ENCODE data around the gene ZBTB38. TPM values are rescaled to one million over a fixed set of nuclear protein-coding genes. Genes with fewer than 3 reads are reported as not detected.

Gene ZBTB38
- polyA plus RNA-seq, 1 donor from 2014 or later = 18.7 TPM

- Histone ChIP-seq H3K4me3 (ENCODE audit: low read length) (no peak overlapping the region), H2AFZ (ENCODE audit: low read depth, low read length) (no peak overlapping the region), H3F3A (ENCODE audit: insufficient read depth, low read length, poor library complexity, severe bottlenecking) (no peaks in the 10 kb centered on the region), H3K27ac (ENCODE audit: low read length) (no peak overlapping the region), H3K36me3 (ENCODE audit: insufficient read depth, low read length) (no peaks in the 10 kb centered on the region), H3K9ac (ENCODE audit: low read length) (no peak overlapping the region), H3K9me3 (ENCODE audit: low read length) (no peaks in the 10 kb centered on the region), H3K79me2 (replicated peaks; ENCODE audit: insufficient read depth, low read length) (no peaks in the 10 kb centered on the region), H3K9me2 (ENCODE audit: insufficient read depth, low read length) (no peaks in the 10 kb centered on the region), H3K4me2 (ENCODE audit: low read length) (no peak overlapping the region), H3K27me3 (ENCODE audit: insufficient read depth, low read depth, low read length) (no peaks in the 10 kb centered on the region), H4K20me1 (ENCODE audit: insufficient read depth) (no peaks in the 10 kb centered on the region)
- TF ChIP-seq, protein P1, sequence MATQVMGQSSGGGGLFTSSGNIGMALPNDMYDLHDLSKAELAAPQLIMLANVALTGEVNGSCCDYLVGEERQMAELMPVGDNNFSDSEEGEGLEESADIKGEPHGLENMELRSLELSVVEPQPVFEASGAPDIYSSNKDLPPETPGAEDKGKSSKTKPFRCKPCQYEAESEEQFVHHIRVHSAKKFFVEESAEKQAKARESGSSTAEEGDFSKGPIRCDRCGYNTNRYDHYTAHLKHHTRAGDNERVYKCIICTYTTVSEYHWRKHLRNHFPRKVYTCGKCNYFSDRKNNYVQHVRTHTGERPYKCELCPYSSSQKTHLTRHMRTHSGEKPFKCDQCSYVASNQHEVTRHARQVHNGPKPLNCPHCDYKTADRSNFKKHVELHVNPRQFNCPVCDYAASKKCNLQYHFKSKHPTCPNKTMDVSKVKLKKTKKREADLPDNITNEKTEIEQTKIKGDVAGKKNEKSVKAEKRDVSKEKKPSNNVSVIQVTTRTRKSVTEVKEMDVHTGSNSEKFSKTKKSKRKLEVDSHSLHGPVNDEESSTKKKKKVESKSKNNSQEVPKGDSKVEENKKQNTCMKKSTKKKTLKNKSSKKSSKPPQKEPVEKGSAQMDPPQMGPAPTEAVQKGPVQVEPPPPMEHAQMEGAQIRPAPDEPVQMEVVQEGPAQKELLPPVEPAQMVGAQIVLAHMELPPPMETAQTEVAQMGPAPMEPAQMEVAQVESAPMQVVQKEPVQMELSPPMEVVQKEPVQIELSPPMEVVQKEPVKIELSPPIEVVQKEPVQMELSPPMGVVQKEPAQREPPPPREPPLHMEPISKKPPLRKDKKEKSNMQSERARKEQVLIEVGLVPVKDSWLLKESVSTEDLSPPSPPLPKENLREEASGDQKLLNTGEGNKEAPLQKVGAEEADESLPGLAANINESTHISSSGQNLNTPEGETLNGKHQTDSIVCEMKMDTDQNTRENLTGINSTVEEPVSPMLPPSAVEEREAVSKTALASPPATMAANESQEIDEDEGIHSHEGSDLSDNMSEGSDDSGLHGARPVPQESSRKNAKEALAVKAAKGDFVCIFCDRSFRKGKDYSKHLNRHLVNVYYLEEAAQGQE (IDR thresholded peaks at IDR 0.05; ENCODE audit: borderline replicate concordance) = no peak
- TF ChIP-seq SMC3 (conservative IDR thresholded peaks at IDR 0.05; ENCODE audit: poor library complexity) = no peak
- TF ChIP-seq EP300 (conservative IDR thresholded peaks at IDR 0.05; ENCODE audit: poor library complexity, severe bottlenecking) = no peak
- no peak for TF ChIP-seq TAF1 (IDR thresholded peaks at IDR 0.05; ENCODE audit: low read depth)
- no peak for TF ChIP-seq EZH2 (IDR thresholded peaks at IDR 0.05; ENCODE audit: borderline replicate concordance, insufficient read depth, low read length, poor library complexity, severe bottlenecking)
- no peak for TF ChIP-seq CTCF (IDR thresholded peaks at IDR 0.05; ENCODE audit: poor library complexity, severe bottlenecking)
- no peak for TF ChIP-seq RAD21 (conservative IDR thresholded peaks at IDR 0.05)
- TF ChIP-seq MXI1 (conservative IDR thresholded peaks at IDR 0.05; ENCODE audit: poor library complexity, severe bottlenecking) = no peak
- no peak for TF ChIP-seq POLR2AphosphoS5 (IDR thresholded peaks at IDR 0.05)
These were observed 47.8 kb upstream of the ZBTB38 start for GRCh38 chr3:141320399-141321108.

DNA sequence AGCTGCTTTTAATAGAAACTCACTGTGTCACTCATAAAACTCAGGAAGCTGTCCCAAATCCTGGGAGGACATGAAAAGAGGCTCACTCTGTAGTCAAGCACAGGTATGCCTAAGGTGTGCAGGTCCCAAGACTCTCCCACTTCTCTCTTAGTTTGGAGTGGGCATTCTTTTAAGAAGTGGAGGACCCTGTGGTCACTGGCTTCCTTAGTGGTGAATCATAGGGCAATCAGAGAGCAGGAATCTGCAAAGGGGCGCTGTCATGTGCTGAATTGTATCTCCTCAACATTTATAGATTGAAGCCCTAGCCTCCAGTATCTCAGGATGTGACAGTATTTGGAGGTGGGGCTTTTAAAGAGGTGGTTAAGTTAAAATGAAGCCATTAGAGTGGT is 47.2 kb upstream of the ZBTB38 start:
- no peak for TF ChIP-seq EZH2 (IDR thresholded peaks at IDR 0.05; ENCODE audit: borderline replicate concordance, insufficient read depth, low read length, poor library complexity, severe bottlenecking)
- TF ChIP-seq MXI1 (conservative IDR thresholded peaks at IDR 0.05; ENCODE audit: poor library complexity, severe bottlenecking) = no peak
- TF ChIP-seq TAF1 (IDR thresholded peaks at IDR 0.05; ENCODE audit: low read depth) = no peak
- TF ChIP-seq, protein P1 (IDR thresholded peaks at IDR 0.05; ENCODE audit: borderline replicate concordance) = no peak
- no peak for TF ChIP-seq SMC3 (conservative IDR thresholded peaks at IDR 0.05; ENCODE audit: poor library complexity)
- no peak for TF ChIP-seq EP300 (conservative IDR thresholded peaks at IDR 0.05; ENCODE audit: poor library complexity, severe bottlenecking)
- no peak for TF ChIP-seq CTCF (IDR thresholded peaks at IDR 0.05; ENCODE audit: poor library complexity, severe bottlenecking)
- TF ChIP-seq POLR2AphosphoS5 (IDR thresholded peaks at IDR 0.05) = no peak
- no peak for TF ChIP-seq RAD21 (conservative IDR thresholded peaks at IDR 0.05)
- H3K36me3 ChIP-seq (ENCODE audit: insufficient read depth, low read length) = no peaks in the 10 kb centered on the region
- H3K4me3 ChIP-seq (ENCODE audit: low read length) = no peak overlapping the region
- H3K4me2 ChIP-seq (ENCODE audit: low read length) = no peak overlapping the region
- H3F3A ChIP-seq (ENCODE audit: insufficient read depth, low read length, poor library complexity, severe bottlenecking) = no peaks in the 10 kb centered on the region
- no peaks in the 10 kb centered on the region for H3K9me3 ChIP-seq (ENCODE audit: low read length)
- H3K27ac ChIP-seq (ENCODE audit: low read length) = no peak overlapping the region
- no peaks in the 10 kb centered on the region for H3K79me2 ChIP-seq (replicated peaks; ENCODE audit: insufficient read depth, low read length)
- no peak overlapping the region for H3K9ac ChIP-seq (ENCODE audit: low read length)
- H4K20me1 ChIP-seq (ENCODE audit: insufficient read depth) = no peaks in the 10 kb centered on the region
- no peak overlapping the region for H2AFZ ChIP-seq (ENCODE audit: low read depth, low read length)
- H3K27me3 ChIP-seq (ENCODE audit: insufficient read depth, low read depth, low read length) = no peaks in the 10 kb centered on the region
- no peaks in the 10 kb centered on the region for H3K9me2 ChIP-seq (ENCODE audit: insufficient read depth, low read length)

Data from neural cell (in vitro differentiated cells).